IMR-90 (cell line): ENCODE data around the gene KDM4B. TPM values are rescaled to one million over a fixed set of nuclear protein-coding genes. Genes with fewer than 3 reads are reported as not detected.

ENCODE experiments used
- ATAC-seq: fragments of 200-7000 bp; cut with Tn5 transposase; 2 replicates; pipeline ENCODE4 v1.9.1; 2020; ENCODE audit warnings: low read depth, mild to moderate bottlenecking, moderate library complexity
- BruUV-seq: library from RNA; stranded (reverse); fragments of 400-500 nt; replicated peaks from 2 replicates; lab custom pipeline; 2021; lab: Mats Ljungman, UMichigan
- CTCF ChIA-PET: fragments of 300-600 bp; formaldehyde crosslinking; extraction: SDS; loops from one replicate; lab custom pipeline; 2021; ENCODE audit warnings: antibody characterized with exemption; lab: Yijun Ruan, JAX
- POLR2A ChIA-PET: fragments of 300-600 bp; sonication (Branson Sonifier 250); formaldehyde crosslinking; loops from one replicate; lab custom pipeline; 2022; ENCODE audit warnings: antibody characterized with exemption; ENCODE audit not compliant: unreplicated experiment; lab: Charles Lee
- DNase-seq: peaks from one replicate; pipeline ENCODE4 v3.0.0; 2013
- H2AFZ ChIP-seq: replicated peaks from 2 replicates; pipeline ENCODE3; 2013; ENCODE audit warnings: low read length, mild to moderate bottlenecking; ENCODE audit not compliant: poor library complexity
- H2AK5ac ChIP-seq: 2 replicates; pipeline ENCODE4 v1.6.1; 2013; ENCODE audit warnings: low read depth, low read length, inconsistent platforms
- H2AK9ac ChIP-seq: replicated peaks from 2 replicates; pipeline ENCODE3; 2013; ENCODE audit warnings: mild to moderate bottlenecking, low read depth, low read length, moderate library complexity; ENCODE audit not compliant: poor library complexity
- H2BK120ac ChIP-seq: 2 replicates; pipeline ENCODE4 v1.6.1; 2013; ENCODE audit warnings: low read depth, low read length, inconsistent platforms
- H2BK15ac ChIP-seq: 3 replicates; pipeline ENCODE4 v1.6.1; 2013; ENCODE audit warnings: low read depth, low read length, inconsistent platforms
- H2BK20ac ChIP-seq: 2 replicates; pipeline ENCODE4 v1.6.1; 2013; ENCODE audit warnings: low read depth, mild to moderate bottlenecking, inconsistent platforms, low read length, moderate library complexity
- H2BK5ac ChIP-seq: 2 replicates; pipeline ENCODE4 v1.6.1; 2013; ENCODE audit warnings: mild to moderate bottlenecking, low read depth, low read length, inconsistent platforms; ENCODE audit not compliant: poor library complexity, severe bottlenecking
- H3K14ac ChIP-seq: replicated peaks from 2 replicates; pipeline ENCODE4 v1.6.1; 2013; ENCODE audit warnings: low read depth, low read length, inconsistent platforms
- H3K18ac ChIP-seq: 2 replicates; pipeline ENCODE4 v1.6.1; 2013; ENCODE audit warnings: low read depth, low read length, control low read depth
- H3K23ac ChIP-seq: 2 replicates; pipeline ENCODE4 v1.6.1; 2013; ENCODE audit warnings: low read depth, low read length, inconsistent platforms
- H3K27ac ChIP-seq: 2 replicates; pipeline ENCODE4 v1.5.1; 2013; ENCODE audit warnings: mild to moderate bottlenecking, control low read depth, low read length; ENCODE audit not compliant: insufficient read depth
- H3K27me3 ChIP-seq: 2 replicates; pipeline ENCODE4 v1.6.1; 2013; ENCODE audit warnings: low read length; ENCODE audit not compliant: control insufficient read depth, insufficient read depth
- H3K36me3 ChIP-seq: 2 replicates; pipeline ENCODE4 v1.6.1; 2013; ENCODE audit warnings: low read length, mixed read lengths; ENCODE audit not compliant: control insufficient read depth, insufficient read depth
- H3K4ac ChIP-seq: 2 replicates; pipeline ENCODE4 v1.6.1; 2013; ENCODE audit warnings: low read depth, low read length, inconsistent platforms
- H3K4me1 ChIP-seq: 2 replicates; pipeline ENCODE4 v1.6.1; 2013; ENCODE audit warnings: low read length, mixed read lengths; ENCODE audit not compliant: control insufficient read depth, insufficient read depth
- H3K4me2 ChIP-seq: 2 replicates; pipeline ENCODE4 v1.6.1; 2013; ENCODE audit warnings: low read depth, mild to moderate bottlenecking, control low read depth, low read length, moderate library complexity
- H3K4me3 ChIP-seq: 2 replicates; pipeline ENCODE4 v1.5.1; 2013; ENCODE audit warnings: low read depth, mild to moderate bottlenecking, control low read depth, low read length, moderate library complexity; ENCODE audit not compliant: insufficient read depth
- H3K56ac ChIP-seq: 2 replicates; pipeline ENCODE4 v1.6.1; 2013; ENCODE audit warnings: low read length, inconsistent platforms; ENCODE audit not compliant: insufficient read depth; ENCODE audit errors: extremely low read depth
- H3K79me1 ChIP-seq, 2 experiments: 2 replicates each; pipeline ENCODE4 v1.6.1; 2013; ENCODE audit warnings: low read length in 2 of 2, inconsistent platforms in 1 of 2, low read depth in 1 of 2
- H3K9ac ChIP-seq: 2 replicates; pipeline ENCODE4 v1.6.1; 2013; ENCODE audit warnings: low read depth, low read length, control low read depth
- H3K9me1 ChIP-seq: 2 replicates; pipeline ENCODE4 v1.6.1; 2013; ENCODE audit warnings: low read length, inconsistent platforms; ENCODE audit not compliant: insufficient read depth
- H3K9me3 ChIP-seq: 2 replicates; pipeline ENCODE4 v1.6.1; 2013; ENCODE audit warnings: low read length; ENCODE audit not compliant: control insufficient read depth, insufficient read depth
- H4K20me1 ChIP-seq: 2 replicates; pipeline ENCODE4 v1.6.1; 2013; ENCODE audit warnings: low read length, inconsistent platforms; ENCODE audit not compliant: insufficient read depth
- H4K5ac ChIP-seq: 2 replicates; pipeline ENCODE4 v1.6.1; 2013; ENCODE audit warnings: mild to moderate bottlenecking, low read depth, low read length, control low read depth
- H4K8ac ChIP-seq, 2 experiments: 2 replicates each; pipeline ENCODE4 v1.6.1; 2013; ENCODE audit warnings: low read depth in 2 of 2, low read length in 2 of 2, control low read depth in 1 of 2, inconsistent platforms in 1 of 2
- H4K91ac ChIP-seq: 2 replicates; pipeline ENCODE4 v1.6.1; 2013; ENCODE audit warnings: low read depth, low read length, inconsistent platforms; ENCODE audit not compliant: insufficient read depth
- BHLHE40 ChIP-seq: fragments of 150-350 bp; IDR thresholded peaks from 2 replicates; pipeline ENCODE4 v1.6.1; 2016; ENCODE audit warnings: mild to moderate bottlenecking, low read depth, low read length
- CEBPB ChIP-seq: IDR thresholded peaks from 2 replicates; pipeline ENCODE4 v1.6.1; 2012; ENCODE audit warnings: low read depth, low read length, improper control_type of control experiment
- CHD1 ChIP-seq: IDR thresholded peaks from 2 replicates; pipeline ENCODE4 v1.6.1; 2012; ENCODE audit warnings: low read depth, low read length, improper control_type of control experiment
- CTCF ChIP-seq: conservative IDR thresholded peaks from 2 replicates; pipeline ENCODE4 v1.5.1; 2012; ENCODE audit warnings: mild to moderate bottlenecking, low read depth, low read length, improper control_type of control experiment
- ELK1 ChIP-seq: fragments of 150-350 bp; IDR thresholded peaks from 2 replicates; pipeline ENCODE4 v1.6.1; 2016; ENCODE audit warnings: low read depth, mild to moderate bottlenecking, low read length, moderate library complexity, borderline replicate concordance
- FOS ChIP-seq: fragments of 150-350 bp; IDR thresholded peaks from 2 replicates; pipeline ENCODE4 v1.6.1; 2016; ENCODE audit warnings: low read depth, low read length
- MAFK ChIP-seq: IDR thresholded peaks from 2 replicates; pipeline ENCODE4 v1.6.1; 2012; ENCODE audit warnings: low read depth, low read length, improper control_type of control experiment
- MAZ ChIP-seq: IDR thresholded peaks from 2 replicates; pipeline ENCODE4 v1.6.1; 2012; ENCODE audit warnings: low read depth, mild to moderate bottlenecking, low read length, improper control_type of control experiment, moderate library complexity, borderline replicate concordance
- MXI1 ChIP-seq: IDR thresholded peaks from 2 replicates; pipeline ENCODE4 v1.6.1; 2012; ENCODE audit warnings: low read depth, mild to moderate bottlenecking, low read length, moderate library complexity, borderline replicate concordance
- NFE2L2 ChIP-seq: fragments of 150-350 bp; IDR thresholded peaks from 2 replicates; pipeline ENCODE4 v1.6.1; 2016; ENCODE audit warnings: low read depth, mild to moderate bottlenecking, low read length
- POLR2A ChIP-seq: IDR thresholded peaks from 2 replicates; pipeline ENCODE4 v1.6.1; 2012; ENCODE audit warnings: mild to moderate bottlenecking, low read depth, low read length
- RAD21 ChIP-seq: IDR thresholded peaks from 2 replicates; pipeline ENCODE4 v1.6.1; 2012; ENCODE audit warnings: low read length, improper control_type of control experiment
- RCOR1 ChIP-seq: IDR thresholded peaks from 2 replicates; pipeline ENCODE4 v1.6.1; 2012; ENCODE audit warnings: mild to moderate bottlenecking, low read length, improper control_type of control experiment; ENCODE audit not compliant: insufficient replicate concordance
- RFX5 ChIP-seq: IDR thresholded peaks from 2 replicates; pipeline ENCODE4 v1.8.0; 2012; ENCODE audit warnings: low read depth, mild to moderate bottlenecking, low read length, moderate library complexity
- SMC3 ChIP-seq: fragments of 150-350 bp; IDR thresholded peaks from 2 replicates; pipeline ENCODE4 v1.6.1; 2016; ENCODE audit warnings: low read depth, mild to moderate bottlenecking, antibody characterized with exemption, low read length, moderate library complexity
- USF2 ChIP-seq: fragments of 150-350 bp; IDR thresholded peaks from 2 replicates; pipeline ENCODE4 v1.6.1; 2017; ENCODE audit warnings: mild to moderate bottlenecking, antibody characterized with exemption, low read length, low read depth
- WGBS, 2 experiments: methylation state at CpG; one replicate each; pipeline versions ENCODE4 v1.1.5 to v1.1.7; 2013; ENCODE audit warnings: missing lambda C conversion rate in 2 of 2; ENCODE audit not compliant: insufficient read length in 1 of 2; ENCODE audit errors: extremely low coverage in 2 of 2; 5-methylcytosine and 5-hydroxymethylcytosine counted together
- dilution Hi-C: fragments of 300-500 bp; cut with HindIII; formaldehyde crosslinking; loops from one replicate; pipeline ENCODE4 v1.14.3; 2018; ENCODE audit warnings: low sequenced_read_pairs; ENCODE audit not compliant: unreplicated experiment
- in situ Hi-C: fragments of 300-500 bp; cut with MboI; formaldehyde crosslinking; loops from 3 replicates; pipeline ENCODE4 v1.14.3; 2019; ENCODE audit warnings: low sequenced_read_pairs, inconsistent platforms, mixed read lengths
- intact Hi-C: fragments of 100-400 bp; cut with micrococcal nuclease; formaldehyde crosslinking; loops from 2 replicates; pipeline ENCODE4 v1.10.0; 2022
- polyA plus RNA-seq, 3 experiments: library from polyadenylated mRNA; depleted of rRNA; stranded (reverse); fragments of >200 nt; gene quantifications; 2 replicates each; pipeline ENCODE4 v1.2.3, GENCODE V29; 2012; ENCODE audit warnings: low replicate concordance in 1 of 3
- total RNA-seq: library from RNA; depleted of rRNA; stranded (reverse); fragments of >200 nt; gene quantifications from 2 replicates; pipeline ENCODE4 v1.2.3, GENCODE V29; 2012

The KDM4B gene
- total and polyA plus RNA-seq, 2 of the 4 experiments (the other 2 are of a cell fraction), result 5.0 to 17.9 TPM

GRCh38 chr19:5129691-5130090 is 160.8 kb downstream of the KDM4B start:
- H3K36me3 ChIP-seq, result peaks cover 29% of the 10 kb centered on the region; the same call in 1 of the 2 replicates
- POLR2A ChIA-PET, result no interaction called here
- 93% methylated on average over 10 of the region's 13 CpGs; no CpG with 5 or more reads in 1 of the 2 experiments for WGBS, 2 experiments

More at GRCh38 chr19:5129691-5130090, 160.8 kb downstream of the KDM4B start:
- in situ Hi-C loops, result no loop called here
- H3K18ac ChIP-seq, result no peak overlapping the region
- no peak overlapping the region for H4K5ac ChIP-seq
- H2BK5ac ChIP-seq, result no peak overlapping the region
- ATAC-seq (no peak), DNase-seq (no peak)
- no peak overlapping the region for H4K91ac ChIP-seq
- H3K9ac ChIP-seq, result no peak overlapping the region
- H3K4me2 ChIP-seq, result no peak overlapping the region
- H3K9me1 ChIP-seq, result no peaks in the 10 kb centered on the region; the same call in 1 of the 2 replicates
- no peak overlapping the region for H2AFZ ChIP-seq
- H3K4me3 ChIP-seq, result no peak overlapping the region
- H3K4me1 ChIP-seq, result peaks cover 22% of the 10 kb centered on the region
- H3K27ac ChIP-seq, result no peak overlapping the region
- peak overlapping the region; percentile 39 for H2AK5ac ChIP-seq
- H3K27me3 ChIP-seq, result no peaks in the 10 kb centered on the region
- no peak overlapping the region for H2BK15ac ChIP-seq
- no peak overlapping the region for H2BK120ac ChIP-seq
- peaks cover 3 to 12% of the 10 kb centered on the region in 2 experiments; a peak in 2 of 4 replicates for H3K79me1 ChIP-seq
- no peaks in the 10 kb centered on the region for H3K9me3 ChIP-seq
- BruUV-seq, result no TSS peak
- H3K56ac ChIP-seq, result no peak overlapping the region
- no peak overlapping the region for H3K14ac ChIP-seq
- H2BK20ac ChIP-seq, result no peak overlapping the region
- peaks cover 11% of the 10 kb centered on the region for H4K20me1 ChIP-seq
- CTCF ChIA-PET, result no interaction called here
- H2AK9ac ChIP-seq, result no peak overlapping the region
- no peak overlapping the region for H3K23ac ChIP-seq
- H3K4ac ChIP-seq, result no peak overlapping the region
- H4K8ac ChIP-seq, result no peak overlapping the region
- TF ChIP-seq ELK1 (no peak), CEBPB (no peak), BHLHE40 (no peak), NFE2L2 (no peak), FOS (no peak), MAFK (no peak), RFX5 (no peak), RCOR1 (no peak), SMC3 (no peak), RAD21 (no peak), MAZ (no peak), CHD1 (no peak), POLR2A (no peak), CTCF (no peak), USF2 (no peak), MXI1 (no peak)
- intact Hi-C loops, result no loop called here
- dilution Hi-C loops, result no loop called here
